Left lung (tissue), 10 donors: ENCODE data around the gene SND1. TPM values are rescaled to one million over a fixed set of nuclear protein-coding genes. Genes with fewer than 3 reads are reported as not detected.

ENCODE experiments used
- ATAC-seq: fragments of 200-7000 bp; cut with Tn5 transposase; one replicate; pipeline ENCODE4 v1.9.1; 2020; ENCODE audit warnings: moderate library complexity
- DNase-seq, 4 donors: peaks; one replicate each; pipeline ENCODE4 v3.0.0-alpha.2; 2013 to 2020
- H3K27ac ChIP-seq, 2 donors: fragments of 200-600 bp; sonication (generic) in 1 of 2; one replicate each; pipeline versions ENCODE4 v1.5.0 to v1.8.0; 2020 to 2021
- H3K27me3 ChIP-seq, 2 donors: fragments of 200-600 bp; sonication (generic) in 1 of 2; one replicate each; pipeline versions ENCODE4 v1.5.0 to v1.8.0; 2020 to 2021
- H3K36me3 ChIP-seq, 2 donors: fragments of 200-600 bp; sonication (generic) in 1 of 2; one replicate each; pipeline versions ENCODE4 v1.5.0 to v1.8.0; 2020 to 2021
- H3K4me1 ChIP-seq, 2 donors: fragments of 200-600 bp; one replicate each; pipeline ENCODE4 v1.8.0; 2021
- H3K4me3 ChIP-seq, 2 donors: fragments of 200-600 bp; sonication (generic) in 1 of 2; one replicate each; pipeline versions ENCODE4 v1.5.0 to v1.8.0; 2020 to 2021; ENCODE audit warnings: mild to moderate bottlenecking in 1 of 2
- H3K9me3 ChIP-seq, 2 donors: fragments of 200-600 bp; sonication (generic) in 1 of 2; one replicate each; pipeline versions ENCODE4 v1.5.0 to v1.8.0; 2020 to 2021
- intact Hi-C, 2 donors: fragments of 100-400 bp; cut with DNase I; formaldehyde crosslinking; loops; one replicate each; pipeline versions ENCODE4 v1.11.2 to v1.14.2; 2022
- polyA plus RNA-seq, 6 donors: library from polyadenylated mRNA; unstranded; fragments of 120-200 nt; gene quantifications; one replicate each; pipeline ENCODE4 v1.2.1, GENCODE V29; 2013; ENCODE audit not compliant: insufficient read length in 6 of 6
- total RNA-seq, 2 donors: library from RNA; stranded (reverse); fragmentation: NEBNext Ultra II Directional; extraction: Animal tissue kit (Norgen Biotek cat#: 25700); gene quantifications; one replicate each; pipeline ENCODE4 v1.2.1, GENCODE V29; 2021
- TF ChIP-seq, protein P1 (sequence below), 2 donors: fragments of 200-600 bp; sonication (generic) in 1 of 2; IDR thresholded peaks; one replicate each; pipeline versions ENCODE4 v1.5.0 to v1.8.0; 2021; ENCODE audit warnings: antibody characterized with exemption in 2 of 2
- donor health status: DM: no; HTN: yes; CAD: no.
- donor health status: DM: no; HTN: no; CAD: no.

SND1 gene
- total and polyA plus RNA-seq, 8 donors: 141 to 229 (median 156) TPM

DNA sequence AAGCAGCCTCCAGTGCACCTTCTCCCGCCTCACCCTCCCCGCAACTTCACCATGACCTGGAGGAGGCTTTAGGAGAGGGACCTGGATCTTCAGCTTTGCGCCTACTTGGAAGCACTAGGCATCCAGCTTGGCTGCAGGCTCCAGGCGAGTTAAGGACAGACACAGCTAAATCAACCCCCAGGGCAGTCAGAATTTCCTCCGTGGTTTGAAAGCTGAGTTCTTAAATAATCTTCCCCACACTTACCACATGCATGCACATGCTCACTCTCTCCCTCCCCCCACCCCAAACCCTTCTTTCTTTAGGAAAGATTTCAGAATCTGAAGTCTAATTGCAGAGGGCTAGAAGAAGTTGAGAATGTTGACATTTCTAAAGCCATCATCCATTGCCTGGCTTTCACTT is 416.0 kb downstream of the SND1 start:
- H3K27me3 ChIP-seq: no peaks in the 10 kb centered on the region
- no peak overlapping the region for H3K27ac ChIP-seq
- H3K4me3 ChIP-seq: no peak overlapping the region
- H3K4me1 ChIP-seq: no peaks in the 10 kb centered on the region
- intact Hi-C loops: no loop called here
- DNase-seq (no peak), ATAC-seq (no peak)
- peaks cover 0 to 5% of the 10 kb centered on the region in 2 donors for H3K36me3 ChIP-seq
- TF ChIP-seq, protein P1, sequence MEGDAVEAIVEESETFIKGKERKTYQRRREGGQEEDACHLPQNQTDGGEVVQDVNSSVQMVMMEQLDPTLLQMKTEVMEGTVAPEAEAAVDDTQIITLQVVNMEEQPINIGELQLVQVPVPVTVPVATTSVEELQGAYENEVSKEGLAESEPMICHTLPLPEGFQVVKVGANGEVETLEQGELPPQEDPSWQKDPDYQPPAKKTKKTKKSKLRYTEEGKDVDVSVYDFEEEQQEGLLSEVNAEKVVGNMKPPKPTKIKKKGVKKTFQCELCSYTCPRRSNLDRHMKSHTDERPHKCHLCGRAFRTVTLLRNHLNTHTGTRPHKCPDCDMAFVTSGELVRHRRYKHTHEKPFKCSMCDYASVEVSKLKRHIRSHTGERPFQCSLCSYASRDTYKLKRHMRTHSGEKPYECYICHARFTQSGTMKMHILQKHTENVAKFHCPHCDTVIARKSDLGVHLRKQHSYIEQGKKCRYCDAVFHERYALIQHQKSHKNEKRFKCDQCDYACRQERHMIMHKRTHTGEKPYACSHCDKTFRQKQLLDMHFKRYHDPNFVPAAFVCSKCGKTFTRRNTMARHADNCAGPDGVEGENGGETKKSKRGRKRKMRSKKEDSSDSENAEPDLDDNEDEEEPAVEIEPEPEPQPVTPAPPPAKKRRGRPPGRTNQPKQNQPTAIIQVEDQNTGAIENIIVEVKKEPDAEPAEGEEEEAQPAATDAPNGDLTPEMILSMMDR (IDR thresholded peaks at IDR 0.05): no peak
- H3K9me3 ChIP-seq: no peaks in the 10 kb centered on the region

DNA sequence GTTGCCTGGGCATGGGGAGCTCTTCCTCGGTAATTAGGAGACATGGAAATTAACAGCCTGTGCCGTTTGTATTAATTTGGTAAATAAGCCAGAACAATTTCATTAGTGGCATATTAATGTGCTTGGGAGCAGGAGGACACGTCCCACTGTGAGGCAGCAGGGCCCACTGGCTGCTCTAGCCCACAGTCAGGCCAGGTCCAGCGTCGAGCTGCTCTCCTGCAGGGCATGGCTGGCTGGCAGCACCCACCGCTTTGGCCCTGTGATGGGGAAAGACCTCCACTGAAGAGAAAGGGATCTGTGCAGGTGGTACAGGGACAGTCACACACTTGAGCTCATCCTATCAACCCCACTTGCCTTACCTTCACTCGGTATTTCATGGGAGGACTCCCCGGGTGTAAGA is 416.8 kb downstream of the SND1 start:
- H3K27me3 ChIP-seq: no peaks in the 10 kb centered on the region
- DNase-seq (no peak), ATAC-seq (no peak)
- TF ChIP-seq, protein P1 (IDR thresholded peaks at IDR 0.05): no peak
- intact Hi-C loops: no loop called here
- H3K4me3 ChIP-seq: no peak overlapping the region
- H3K36me3 ChIP-seq: peaks cover 0 to 8% of the 10 kb centered on the region in 2 donors
- no peaks in the 10 kb centered on the region for H3K9me3 ChIP-seq
- H3K27ac ChIP-seq: no peak overlapping the region
- H3K4me1 ChIP-seq: no peaks in the 10 kb centered on the region

GRCh38 chr7:128069373-128070364 is 417.7 kb downstream of the SND1 start:
- DNase-seq (no peak), ATAC-seq (peak; percentile 86)
- Histone ChIP-seq H3K36me3 (peaks cover 0 to 15% of the 10 kb centered on the region in 2 donors), H3K9me3 (no peaks in the 10 kb centered on the region), H3K27me3 (no peaks in the 10 kb centered on the region), H3K4me3 (no peak overlapping the region), H3K4me1 (no peaks in the 10 kb centered on the region), H3K27ac (no peak overlapping the region)
- TF ChIP-seq, protein P1 (IDR thresholded peaks at IDR 0.05): no peak
- intact Hi-C loops: no loop called here

DNA sequence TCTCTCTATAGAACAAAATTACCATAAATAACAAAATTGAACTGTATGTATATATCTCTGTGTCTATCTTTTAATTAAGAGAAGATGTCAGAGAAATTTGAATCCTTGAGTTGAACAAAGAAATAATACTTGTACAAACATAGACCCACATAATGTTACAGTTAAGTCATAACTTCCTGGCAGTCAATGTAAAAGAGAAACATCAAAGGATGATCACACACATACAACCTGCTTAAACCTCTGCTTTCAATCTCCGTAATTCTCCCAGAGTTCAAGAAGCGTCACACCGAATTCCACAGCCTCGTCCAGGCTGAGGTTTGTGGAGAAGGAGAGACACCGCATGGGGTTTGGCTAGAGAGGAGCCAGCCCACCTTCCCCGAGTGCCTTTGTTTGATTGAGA is 419.4 kb downstream of the SND1 start:
- DNase-seq (no peak), ATAC-seq (no peak)
- Histone ChIP-seq H3K4me1 (no peaks in the 10 kb centered on the region), H3K27me3 (no peaks in the 10 kb centered on the region), H3K9me3 (no peaks in the 10 kb centered on the region), H3K27ac (no peak overlapping the region), H3K36me3 (peaks cover 0 to 32% of the 10 kb centered on the region in 2 donors), H3K4me3 (no peak overlapping the region)
- TF ChIP-seq, protein P1 (IDR thresholded peaks at IDR 0.05): no peak
- intact Hi-C loops: no loop called here

- H3K4me1 ChIP-seq: no peaks in the 10 kb centered on the region
- no peak overlapping the region for H3K4me3 ChIP-seq
- ATAC-seq (no peak), DNase-seq (no peak)
- peaks cover 0 to 37% of the 10 kb centered on the region in 2 donors for H3K36me3 ChIP-seq
- H3K27ac ChIP-seq: no peak overlapping the region
- no peaks in the 10 kb centered on the region for H3K9me3 ChIP-seq
- no peaks in the 10 kb centered on the region for H3K27me3 ChIP-seq
- TF ChIP-seq, protein P1 (IDR thresholded peaks at IDR 0.05): no peak
- intact Hi-C loops: no loop called here
Observed at GRCh38 chr7:128071801-128072200, 419.8 kb downstream of the SND1 start.
